Suppressor macrophage (primary cell): ENCODE results near the gene KRT8.
"Not testable (repeated sequence)": the region's sequence is repeated elsewhere in the genome, so short reads cannot be mapped to it uniquely, and the experiment has no call there.

ENCODE experiments used
- DNase-seq, 4 experiments: peaks; one replicate each; pipeline ENCODE4 v3.0.0-alpha.2; 2020 to 2022
- total RNA-seq, 17 experiments: gene quantifications; one replicate each; lab custom pipeline; 2026; ENCODE audit warnings: mixed read lengths in 6 of 17, inconsistent platforms in 3 of 17; lab: John Stamatoyannopoulos, UW

The KRT8 gene
- 0 to 1.8 (median 0.13) reads per million in 17 experiments for total RNA-seq

GRCh38 chr12:52904509-52905300 lies at the start of gene KRT8:
TSS of gene KRT8 (minus strand) at chr12:52905076. CDS start at chr12:52904981, 95 bp downstream.
- not testable (repeated sequence) for DNase-seq

GRCh38 chr12:52953181-52953841 lies 48.4 kb upstream of the KRT8 start:
- DNase-seq: no peak

GRCh38 chr12:52952076-52952801 lies 47.4 kb upstream of the KRT8 start:
- peak in 1 of 4 experiments; percentile 23 for DNase-seq

DNA sequence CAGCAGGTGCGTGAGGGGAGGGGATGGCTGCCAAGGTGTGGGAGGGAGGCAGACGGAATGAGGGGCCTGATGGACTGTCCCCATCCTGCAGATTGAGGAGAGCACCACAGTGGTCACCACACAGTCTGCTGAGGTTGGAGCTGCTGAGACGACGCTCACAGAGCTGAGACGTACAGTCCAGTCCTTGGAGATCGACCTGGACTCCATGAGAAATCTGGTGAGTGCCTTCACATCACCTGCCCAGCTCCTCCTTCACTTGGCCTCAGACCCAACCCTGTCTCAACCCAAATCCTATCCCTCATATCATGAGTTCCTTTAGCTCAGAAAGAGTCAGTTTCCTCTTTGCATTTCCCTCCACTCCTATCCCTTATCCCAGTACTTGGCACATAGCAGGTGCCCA lies 46.8 kb upstream of the KRT8 start:
- DNase-seq: no peak

GRCh38 chr12:52951126-52951525 lies 46.2 kb upstream of the KRT8 start:
- no peak for DNase-seq

DNA sequence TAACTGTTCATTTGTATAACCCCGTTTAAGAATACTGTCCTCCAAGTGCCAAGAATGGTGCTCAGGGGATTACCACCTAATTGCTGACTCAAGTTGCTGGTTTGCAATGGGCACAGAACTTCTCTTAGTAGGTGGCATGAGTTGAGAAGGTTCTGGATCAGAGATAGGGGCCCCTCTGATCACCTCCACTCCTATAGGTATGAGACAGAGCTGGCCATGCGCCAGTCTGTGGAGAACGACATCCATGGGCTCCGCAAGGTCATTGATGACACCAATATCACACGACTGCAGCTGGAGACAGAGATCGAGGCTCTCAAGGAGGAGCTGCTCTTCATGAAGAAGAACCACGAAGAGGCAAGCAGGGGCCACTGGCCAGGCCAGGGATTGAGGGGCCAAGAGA lies 45.7 kb upstream of the KRT8 start:
- no peak for DNase-seq

DNA sequence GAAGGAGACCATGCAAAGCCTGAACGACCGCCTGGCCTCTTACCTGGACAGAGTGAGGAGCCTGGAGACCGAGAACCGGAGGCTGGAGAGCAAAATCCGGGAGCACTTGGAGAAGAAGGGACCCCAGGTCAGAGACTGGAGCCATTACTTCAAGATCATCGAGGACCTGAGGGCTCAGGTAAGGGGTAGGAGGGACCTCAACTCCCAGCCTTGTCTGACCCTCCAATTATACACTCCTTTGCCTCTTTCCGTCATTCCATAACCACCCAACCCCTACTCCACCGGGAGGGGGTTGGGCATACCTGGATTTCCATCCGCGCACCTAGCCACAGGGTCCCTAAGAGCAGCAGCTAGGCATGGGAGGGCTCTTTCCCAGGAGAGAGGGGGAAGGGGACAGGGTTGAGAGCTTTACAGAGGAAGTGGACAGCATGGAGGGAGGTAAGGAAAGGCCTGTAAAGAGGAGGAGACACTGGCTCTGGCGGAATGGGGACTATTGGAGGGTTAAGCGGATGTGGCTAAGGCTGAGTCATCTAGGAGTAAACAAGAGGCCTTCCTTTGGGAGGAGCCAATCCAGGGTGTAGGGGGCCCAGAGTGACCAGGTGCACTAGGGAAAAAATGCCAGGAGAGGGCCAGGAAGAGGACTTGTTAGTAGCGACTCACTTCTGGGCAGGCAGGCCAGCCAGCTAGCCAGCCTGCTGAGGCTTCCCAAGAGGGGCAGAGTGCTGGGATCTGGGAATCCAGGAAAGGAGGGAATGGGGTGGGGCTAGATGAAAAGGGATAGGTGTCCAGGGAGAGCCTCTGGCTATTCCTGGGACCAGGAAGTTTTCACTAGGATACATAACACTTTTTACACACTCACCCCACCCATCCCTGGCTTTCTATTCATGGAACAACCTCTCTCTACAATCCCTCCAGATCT lies 44.8 kb upstream of the KRT8 start:
- DNase-seq: peak in 3 of 4 experiments; percentile 28 to 35 (median 34)

GRCh38 chr12:52947738-52948423 lies 43.0 kb upstream of the KRT8 start:
- DNase-seq: no peak

DNA sequence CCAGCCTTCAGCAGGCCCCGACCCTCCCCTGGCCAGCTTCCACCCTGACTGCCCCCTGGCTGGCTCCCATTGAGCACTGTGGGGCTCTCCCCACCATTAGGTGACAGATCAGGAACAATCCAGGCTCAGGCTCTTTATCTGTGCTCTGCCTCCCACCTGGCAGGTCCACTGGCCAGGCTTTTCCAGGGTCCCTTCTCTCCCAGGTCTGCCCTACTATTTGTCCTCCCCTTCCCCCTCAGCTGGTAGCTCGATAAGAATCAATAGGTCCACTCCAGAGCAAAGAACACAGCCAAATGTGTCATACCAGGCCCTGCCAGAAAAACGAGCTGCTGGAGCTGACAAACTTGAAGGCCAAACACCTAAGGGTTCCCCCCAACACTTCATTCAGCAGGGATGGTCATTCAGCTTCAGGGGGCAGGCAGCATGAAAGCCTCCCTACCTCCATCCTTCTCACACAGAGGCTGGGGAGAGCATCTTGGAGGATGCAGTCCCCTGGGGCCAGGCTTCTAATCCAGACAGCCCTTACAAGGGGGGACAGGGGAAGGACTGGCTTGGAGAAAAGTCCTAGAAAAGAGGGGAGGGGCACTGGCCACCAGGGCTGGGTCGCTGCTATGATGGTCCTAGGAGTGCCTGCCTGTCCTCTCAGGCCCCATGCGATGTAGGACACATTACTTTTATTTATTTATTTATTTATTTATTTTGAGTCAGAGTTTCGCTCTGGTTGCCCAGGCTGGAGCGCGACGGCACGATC lies 42.1 kb upstream of the KRT8 start:
- no peak for DNase-seq

DNA sequence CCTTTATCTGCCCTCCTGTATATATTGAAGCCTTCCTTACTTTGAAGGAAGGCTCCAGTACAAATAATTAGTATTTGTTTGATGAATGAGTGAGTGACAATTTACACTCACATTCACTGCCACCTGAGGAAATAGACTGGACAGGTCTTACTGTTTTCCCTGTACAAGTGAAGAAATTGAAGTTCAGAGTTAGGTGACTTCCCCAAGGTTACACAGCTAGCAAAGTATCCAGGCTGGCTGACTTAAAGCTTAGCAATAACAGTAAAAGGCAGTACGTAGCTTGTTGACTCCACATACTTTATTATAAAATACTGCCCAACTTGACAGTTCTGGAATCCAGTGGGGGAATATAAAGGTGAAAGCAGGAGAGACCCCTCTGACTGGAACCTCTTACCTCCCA lies 41.5 kb upstream of the KRT8 start:
- no peak for DNase-seq

DNA sequence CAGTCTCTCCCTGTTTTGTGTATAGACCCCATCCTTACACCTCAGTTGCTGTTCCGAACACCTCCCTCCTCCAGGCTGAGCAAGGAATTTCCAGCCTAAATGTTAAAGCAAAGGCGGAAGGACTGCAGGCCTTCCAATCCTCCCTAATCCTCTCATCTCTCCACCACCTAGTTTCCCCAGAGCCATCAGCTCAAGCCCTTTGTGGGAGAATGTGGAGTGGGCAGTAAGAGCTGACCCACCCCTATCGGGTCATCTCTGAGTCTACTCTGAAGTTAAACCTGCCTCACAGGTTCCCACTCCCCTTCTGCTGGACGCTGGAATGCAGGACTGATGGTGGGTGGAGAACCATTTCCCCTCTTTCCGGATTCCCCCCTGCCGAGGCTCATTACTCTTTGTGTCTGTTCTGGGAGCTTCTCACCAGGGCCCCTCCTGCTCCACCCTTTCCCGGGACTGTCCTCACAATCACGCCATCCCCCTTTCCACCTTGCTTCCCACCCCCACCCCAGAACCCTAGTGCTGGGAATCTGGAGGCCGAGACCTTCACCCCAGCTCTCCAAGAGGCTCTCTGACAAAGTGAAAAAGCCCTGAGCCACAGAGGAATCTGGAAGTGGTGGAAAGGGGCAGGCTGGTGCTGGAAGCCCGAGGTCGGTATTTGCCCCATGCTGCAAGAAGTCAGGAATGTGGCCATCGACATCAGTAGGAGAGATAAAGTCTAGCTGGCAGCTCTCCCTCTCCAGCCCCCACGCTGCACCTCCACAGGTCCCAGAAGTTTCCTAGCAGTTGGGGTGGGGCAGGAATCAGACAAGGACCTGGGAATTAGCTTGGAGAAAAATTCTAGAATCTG lies 40.7 kb upstream of the KRT8 start:
- no peak for DNase-seq

- no peak for DNase-seq
Observed at GRCh38 chr12:52944683-52945388, 40.0 kb upstream of the KRT8 start.

DNA sequence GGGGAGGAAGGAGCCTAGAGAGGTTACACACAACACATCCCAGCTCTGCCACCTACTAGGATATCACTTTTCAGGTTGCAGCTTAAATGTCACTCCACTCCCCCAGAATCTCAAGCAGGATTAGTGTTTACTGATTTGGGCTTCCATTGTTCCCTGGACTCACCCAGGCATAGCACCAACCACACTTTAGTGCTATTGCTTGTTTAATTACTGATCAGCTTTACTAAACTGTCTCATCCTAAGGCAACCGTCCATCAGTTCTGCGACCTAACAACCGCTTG lies 38.0 kb upstream of the KRT8 start:
- DNase-seq: no peak

DNA sequence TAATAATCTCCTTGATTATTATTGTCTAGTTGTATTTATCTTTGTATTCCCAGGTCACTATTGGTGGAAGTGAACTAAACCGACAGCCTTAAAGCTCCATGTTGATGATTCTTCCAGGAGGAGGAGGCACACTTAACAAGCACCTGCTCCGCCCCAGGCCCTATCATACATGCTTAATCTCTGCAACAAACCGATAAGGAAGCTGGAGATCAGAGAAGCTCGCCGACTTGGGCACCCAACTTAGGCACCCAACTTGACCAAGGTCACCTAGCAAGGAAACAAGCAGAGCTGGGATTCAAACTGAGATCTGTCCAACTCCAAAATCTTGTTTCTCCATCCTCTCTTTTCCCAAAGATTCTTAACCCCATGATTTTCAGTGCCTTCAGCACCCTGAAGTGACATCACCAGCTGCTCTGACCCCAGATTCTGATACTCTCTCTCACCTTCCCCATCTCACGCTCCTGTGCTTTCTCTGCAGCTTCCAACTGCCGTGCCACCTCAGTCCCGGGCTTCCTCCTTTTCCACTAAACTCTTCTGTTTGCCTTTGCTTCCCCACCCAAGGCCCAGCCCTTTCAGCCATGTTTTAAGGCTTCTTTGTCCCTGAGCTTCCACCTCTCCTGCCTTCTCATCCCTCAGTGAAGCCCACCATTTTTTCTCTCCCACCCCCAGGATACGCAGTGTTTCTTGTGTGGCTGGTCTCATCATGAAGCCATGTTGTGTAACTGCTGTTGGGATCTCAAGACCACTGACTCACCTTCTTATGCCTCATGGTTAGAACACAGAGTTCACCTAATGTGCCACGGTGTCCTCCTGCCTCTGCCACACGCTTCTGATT lies 37.4 kb upstream of the KRT8 start:
- no peak for DNase-seq

DNA sequence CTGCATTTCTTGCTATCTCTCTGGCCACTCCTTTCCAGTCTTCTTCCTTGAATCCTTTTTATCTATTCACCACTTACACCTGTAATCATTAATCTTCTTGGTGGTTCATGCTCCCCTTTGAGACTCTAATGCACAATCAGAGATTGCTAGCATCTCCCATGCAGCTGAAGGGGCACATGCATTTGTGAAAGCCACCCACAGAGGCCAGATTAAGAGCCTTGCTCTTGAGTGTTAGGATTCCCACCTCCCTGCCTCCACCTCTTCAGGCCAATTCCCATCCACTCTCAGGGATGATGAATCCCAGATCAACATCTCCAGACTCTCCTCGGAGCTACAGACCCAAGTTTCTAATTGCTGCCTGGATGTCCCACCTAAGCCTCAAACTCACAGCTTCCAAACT lies 24.7 kb upstream of the KRT8 start:
- DNase-seq: no peak

GRCh38 chr12:52927964-52928363 lies 23.1 kb upstream of the KRT8 start:
- DNase-seq: no peak

GRCh38 chr12:52926596-52927234 lies 21.8 kb upstream of the KRT8 start:
- no peak for DNase-seq
